Smooth muscle cell (in vitro differentiated cells): Measurements from ENCODE around the gene PXDN. TPM values are rescaled to one million over a fixed set of nuclear protein-coding genes. Genes with fewer than 3 reads are reported as not detected.

ENCODE experiments used
- DNase-seq: peaks from one replicate; lab custom pipeline; 2025; ENCODE audit not compliant: unreplicated experiment; lab: John Stamatoyannopoulos, UW
- H2AFZ ChIP-seq: fragments of 200-600 bp; sonication (generic); 2 replicates; pipeline ENCODE4 v1.6.0; 2016; ENCODE audit warnings: antibody characterized with exemption, low read depth, mild to moderate bottlenecking
- H3F3A ChIP-seq: fragments of 200-600 bp; sonication (generic); 2 replicates; pipeline ENCODE4 v1.6.0; 2017; ENCODE audit warnings: antibody characterized with exemption, low read depth
- H3K27ac ChIP-seq: fragments of 200-600 bp; sonication (generic); 2 replicates; pipeline ENCODE4 v1.5.1; 2016; ENCODE audit warnings: low read depth, mild to moderate bottlenecking
- H3K27me3 ChIP-seq: fragments of 200-600 bp; sonication (generic); 2 replicates; pipeline ENCODE4 v1.6.1; 2016; ENCODE audit warnings: low read depth, mild to moderate bottlenecking
- H3K36me3 ChIP-seq: fragments of 200-600 bp; sonication (generic); 2 replicates; pipeline ENCODE4 v1.5.1; 2016; ENCODE audit warnings: low read depth
- H3K4me1 ChIP-seq: fragments of 200-600 bp; sonication (generic); 2 replicates; pipeline ENCODE4 v1.5.1; 2016; ENCODE audit warnings: low read depth
- H3K4me2 ChIP-seq: fragments of 200-600 bp; sonication (generic); 2 replicates; pipeline ENCODE4 v1.6.0; 2016; ENCODE audit warnings: mild to moderate bottlenecking
- H3K4me3 ChIP-seq: fragments of 200-600 bp; sonication (generic); 2 replicates; pipeline ENCODE4 v1.5.1; 2016; ENCODE audit warnings: mild to moderate bottlenecking
- H3K79me2 ChIP-seq: fragments of 200-600 bp; sonication (generic); 2 replicates; pipeline ENCODE4 v1.6.0; 2016; ENCODE audit warnings: low read depth, mild to moderate bottlenecking
- H3K9ac ChIP-seq: fragments of 200-600 bp; sonication (generic); 2 replicates; pipeline ENCODE4 v1.6.0; 2016; ENCODE audit warnings: low read depth
- H3K9me3 ChIP-seq: fragments of 200-600 bp; sonication (generic); replicated peaks from 2 replicates; pipeline ENCODE4 v1.5.1; 2016; ENCODE audit warnings: low read depth
- H4K20me1 ChIP-seq: fragments of 200-600 bp; sonication (generic); 2 replicates; pipeline ENCODE4 v1.6.0; 2016; ENCODE audit warnings: low read depth
- CTCF ChIP-seq: fragments of 200-600 bp; sonication (generic); IDR thresholded peaks from 2 replicates; pipeline ENCODE4 v1.5.1; 2017; ENCODE audit warnings: borderline replicate concordance, mild to moderate bottlenecking, antibody characterized with exemption; ENCODE audit not compliant: insufficient read depth, poor library complexity, severe bottlenecking
- WGBS: methylation state at CpG from one replicate; pipeline ENCODE4 v1.1.7; 2016; ENCODE audit warnings: low lambda C conversion rate; 5-methylcytosine and 5-hydroxymethylcytosine counted together
- polyA plus RNA-seq: library from polyadenylated mRNA; unstranded; fragments of >200 nt; fragmentation: Nextera tagmentation; extraction: Ambion mirVana; gene quantifications from 2 replicates; pipeline ENCODE4 v1.2.1, GENCODE V29; 2016
- total RNA-seq: library from RNA; depleted of rRNA; stranded (reverse); fragments of >200 nt; gene quantifications from 2 replicates; pipeline ENCODE4 v1.2.3, GENCODE V29; 2014

PXDN gene
- total and polyA plus RNA-seq, 2 experiments from 2014 or later: 328 to 333 TPM

GRCh38 chr2:1688161-1688560 is 56.2 kb downstream of the PXDN start:
- no peak for TF ChIP-seq CTCF
- no peaks in the 10 kb centered on the region for H3K4me1 ChIP-seq
- H3K27ac ChIP-seq: no peak overlapping the region
- H3K9ac ChIP-seq: no peak overlapping the region
- DNase-seq: no peak
- H4K20me1 ChIP-seq: peaks cover 92% of the 10 kb centered on the region
- H3K36me3 ChIP-seq: peaks cover 27% of the 10 kb centered on the region
- no peak overlapping the region for H3K4me3 ChIP-seq
- no peak overlapping the region for H2AFZ ChIP-seq
- no peaks in the 10 kb centered on the region for H3K9me3 ChIP-seq
- H3K4me2 ChIP-seq: no peak overlapping the region
- peaks cover 56% of the 10 kb centered on the region for H3K79me2 ChIP-seq
- no peaks in the 10 kb centered on the region for H3K27me3 ChIP-seq
- WGBS: 96% methylated on average over 11 of the region's 11 CpGs
- peaks cover 4% of the 10 kb centered on the region for H3F3A ChIP-seq

- H2AFZ ChIP-seq: no peak overlapping the region
- 71% methylated on average over 13 of the region's 14 CpGs for WGBS
- no peak overlapping the region for H3K4me2 ChIP-seq
- H3K36me3 ChIP-seq: peaks cover 27% of the 10 kb centered on the region
- no peak overlapping the region for H3K9ac ChIP-seq
- no peak overlapping the region for H3K4me3 ChIP-seq
- peak overlapping the region; percentile 58 for H3K27ac ChIP-seq
- DNase-seq: no peak
- H4K20me1 ChIP-seq: peaks cover 92% of the 10 kb centered on the region
- no peak for TF ChIP-seq CTCF
- peaks cover 11% of the 10 kb centered on the region for H3F3A ChIP-seq
- peaks cover 47% of the 10 kb centered on the region for H3K79me2 ChIP-seq
- H3K27me3 ChIP-seq: no peaks in the 10 kb centered on the region
- H3K4me1 ChIP-seq: no peaks in the 10 kb centered on the region
- no peaks in the 10 kb centered on the region for H3K9me3 ChIP-seq
Observed at GRCh38 chr2:1687254-1687653, 57.1 kb downstream of the PXDN start.

- 73% methylated on average over 14 of the region's 14 CpGs for WGBS
- no peaks in the 10 kb centered on the region for H3K9me3 ChIP-seq
- no peak for TF ChIP-seq CTCF
- H2AFZ ChIP-seq: no peak overlapping the region
- peaks cover 13% of the 10 kb centered on the region for H3F3A ChIP-seq
- H4K20me1 ChIP-seq: peaks cover 88% of the 10 kb centered on the region
- no peak overlapping the region for H3K9ac ChIP-seq
- H3K79me2 ChIP-seq: peaks cover 42% of the 10 kb centered on the region
- peaks cover 23% of the 10 kb centered on the region for H3K36me3 ChIP-seq
- no peaks in the 10 kb centered on the region for H3K27me3 ChIP-seq
- no peaks in the 10 kb centered on the region for H3K4me1 ChIP-seq
- no peak overlapping the region for H3K4me3 ChIP-seq
- DNase-seq: no peak
- no peak overlapping the region for H3K4me2 ChIP-seq
- H3K27ac ChIP-seq: peak overlapping the region; percentile 58
Observed at GRCh38 chr2:1686784-1687105, 57.6 kb downstream of the PXDN start.

GRCh38 chr2:1685957-1686783 is 58.1 kb downstream of the PXDN start:
- Histone ChIP-seq H3F3A (peaks cover 17% of the 10 kb centered on the region), H4K20me1 (peaks cover 87% of the 10 kb centered on the region), H3K36me3 (peaks cover 18% of the 10 kb centered on the region), H3K27ac (peak overlapping the region; percentile 58), H3K4me1 (no peaks in the 10 kb centered on the region), H3K4me3 (no peak overlapping the region), H3K79me2 (peaks cover 37% of the 10 kb centered on the region), H2AFZ (no peak overlapping the region), H3K9me3 (no peaks in the 10 kb centered on the region), H3K9ac (no peak overlapping the region), H3K4me2 (no peak overlapping the region), H3K27me3 (no peaks in the 10 kb centered on the region)
- 78% methylated on average over 21 of the region's 21 CpGs for WGBS
- DNase-seq: no peak
- no peak for TF ChIP-seq CTCF
